OCI-LY3 (cell line): ENCODE data around the gene RELCH.

Experiments used
- CTCF ChIP-seq: fragments of 200-600, 300-600 bp; sonication (generic); IDR thresholded peaks from 2 replicates; pipeline ENCODE4 v1.5.1; 2014; ENCODE audit warnings: antibody characterized with exemption, low read length, low read depth
- EZH2phosphoT487 ChIP-seq: fragments of 200-600 bp; shearing (Covaris generic); IDR thresholded peaks from 2 replicates; pipeline ENCODE4 v1.6.1; 2018; ENCODE audit warnings: antibody characterized with exemption, mixed run types, low read depth

GRCh38 chr18:62331581-62332356 is 144.7 kb downstream of the RELCH start:
- TF ChIP-seq CTCF, result no peak
- no peak for TF ChIP-seq EZH2phosphoT487
